Kidney (tissue), 14 donors: ENCODE data around the gene RAB11FIP2. TPM values are rescaled to one million over a fixed set of nuclear protein-coding genes. Genes with fewer than 3 reads are reported as not detected.
"Not testable (repeated sequence)": the region's sequence is repeated elsewhere in the genome, so short reads cannot be mapped to it uniquely, and the experiment has no call there.

Experiments
- DNase-seq, 5 donors: peaks; one replicate each; pipeline ENCODE4 v3.0.0-alpha.2; 2013 to 2020
- FAIRE-seq: peaks from 2 replicates; lab custom pipeline; 2012; peaks lifted over from hg19 to GRCh38; lab: Jason Lieb, UNC
- H3K27ac ChIP-seq, 2 donors: one replicate each; pipeline ENCODE4 v1.7.0; 2013; ENCODE audit warnings: low read depth in 2 of 2, low read length in 2 of 2, inconsistent platforms in 1 of 2
- H3K27me3 ChIP-seq: one replicate; pipeline ENCODE4 v1.7.1; 2013; ENCODE audit warnings: low read length, inconsistent platforms; ENCODE audit not compliant: control insufficient read depth, insufficient read depth
- H3K36me3 ChIP-seq, 3 donors: one replicate each; pipeline versions ENCODE4 v1.7.0 to v1.7.1; 2013; ENCODE audit warnings: low read length in 3 of 3, control low read depth in 1 of 3, inconsistent platforms in 1 of 3; ENCODE audit not compliant: insufficient read depth in 3 of 3, control insufficient read depth in 2 of 3
- H3K4me1 ChIP-seq, 3 donors: one replicate each; pipeline versions ENCODE4 v1.7.0 to v1.7.1; 2013; ENCODE audit warnings: low read length in 3 of 3, inconsistent platforms in 1 of 3, low read depth in 1 of 3; ENCODE audit not compliant: control insufficient read depth in 2 of 3, insufficient read depth in 2 of 3
- H3K4me3 ChIP-seq, 3 donors: one replicate each; pipeline versions ENCODE4 v1.7.0 to v1.8.1; 2013; ENCODE audit warnings: low read length in 3 of 3, control low read depth in 1 of 3, inconsistent platforms in 1 of 3
- H3K9ac ChIP-seq, 3 donors: one replicate each; pipeline versions ENCODE4 v1.7.0 to v1.7.1; 2013; ENCODE audit warnings: low read length in 3 of 3, control low read depth in 1 of 3, inconsistent platforms in 1 of 3
- H3K9me3 ChIP-seq, 3 donors: one replicate each; pipeline versions ENCODE4 v1.7.0 to v1.7.1; 2013; ENCODE audit warnings: low read length in 3 of 3, control low read depth in 1 of 3, inconsistent platforms in 1 of 3; ENCODE audit not compliant: control insufficient read depth in 2 of 3, insufficient read depth in 1 of 3
- intact Hi-C: fragments of 100-400 bp; cut with DNase I; formaldehyde crosslinking; loops from one replicate; pipeline ENCODE4 v1.11.1; 2022
- polyA plus RNA-seq: library from polyadenylated mRNA; stranded (reverse); fragments of 350-450 nt; fragmentation: Illumina TruSeq; extraction: RNeasy Lipid Tissue Mini Kit (QIAGEN cat#74804); gene quantifications from one replicate; pipeline ENCODE4 v1.2.3, GENCODE V29; 2014; ENCODE audit warnings: low read depth, low replicate concordance; ENCODE audit not compliant: insufficient read depth
- total RNA-seq: library from RNA; stranded (reverse); fragmentation: NEBNext Ultra II Directional; extraction: Animal tissue kit (Norgen Biotek cat#: 25700); gene quantifications from one replicate; pipeline ENCODE4 v1.2.1, GENCODE V29; 2021
- TF ChIP-seq, protein P1 (sequence below): IDR thresholded peaks from 3 replicates; pipeline ENCODE4 v1.5.1; 2012; ENCODE audit warnings: mild to moderate bottlenecking, moderate library complexity, borderline replicate concordance; ENCODE audit not compliant: insufficient read depth; ENCODE audit errors: extremely low read depth
- donor health status: control.
- donor health status: control.
- donor health status: control.
- donor health status: control.
- donor health status: control.
- donor health status: DM: yes; HTN: yes; CAD: no.
- donor health status: Normal renal cell carcinoma (clear cell type).

The RAB11FIP2 gene
- total and polyA plus RNA-seq, 2 donors from 2014 or later = 8.2 to 50.4 TPM

DNA sequence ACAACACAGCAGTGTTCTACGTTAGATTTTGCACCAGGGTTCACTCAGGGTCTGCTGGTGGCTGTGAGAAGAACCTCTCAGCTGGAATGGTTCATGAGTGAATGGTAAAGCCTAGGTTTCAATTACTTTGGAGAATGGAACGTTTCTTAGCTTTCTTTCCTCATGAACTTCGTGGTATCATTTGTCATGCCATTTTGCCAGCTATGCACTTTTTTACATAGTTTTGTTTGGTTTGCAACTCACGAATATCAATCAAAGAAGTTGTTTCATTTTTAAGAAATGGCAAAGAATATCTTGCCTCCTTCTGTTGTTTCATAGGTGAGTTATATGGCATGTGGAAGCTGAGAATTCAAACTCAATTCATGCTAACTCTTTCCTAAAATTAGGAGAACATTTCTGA is 34.1 kb upstream of the RAB11FIP2 start:
- TF ChIP-seq, protein P1, sequence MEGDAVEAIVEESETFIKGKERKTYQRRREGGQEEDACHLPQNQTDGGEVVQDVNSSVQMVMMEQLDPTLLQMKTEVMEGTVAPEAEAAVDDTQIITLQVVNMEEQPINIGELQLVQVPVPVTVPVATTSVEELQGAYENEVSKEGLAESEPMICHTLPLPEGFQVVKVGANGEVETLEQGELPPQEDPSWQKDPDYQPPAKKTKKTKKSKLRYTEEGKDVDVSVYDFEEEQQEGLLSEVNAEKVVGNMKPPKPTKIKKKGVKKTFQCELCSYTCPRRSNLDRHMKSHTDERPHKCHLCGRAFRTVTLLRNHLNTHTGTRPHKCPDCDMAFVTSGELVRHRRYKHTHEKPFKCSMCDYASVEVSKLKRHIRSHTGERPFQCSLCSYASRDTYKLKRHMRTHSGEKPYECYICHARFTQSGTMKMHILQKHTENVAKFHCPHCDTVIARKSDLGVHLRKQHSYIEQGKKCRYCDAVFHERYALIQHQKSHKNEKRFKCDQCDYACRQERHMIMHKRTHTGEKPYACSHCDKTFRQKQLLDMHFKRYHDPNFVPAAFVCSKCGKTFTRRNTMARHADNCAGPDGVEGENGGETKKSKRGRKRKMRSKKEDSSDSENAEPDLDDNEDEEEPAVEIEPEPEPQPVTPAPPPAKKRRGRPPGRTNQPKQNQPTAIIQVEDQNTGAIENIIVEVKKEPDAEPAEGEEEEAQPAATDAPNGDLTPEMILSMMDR = no peak
- intact Hi-C loops = no loop called here
- DNase-seq (no peak), FAIRE-seq (no peak)
- no peaks in the 10 kb centered on the region for H3K4me1 ChIP-seq
- H3K9ac ChIP-seq = no peak overlapping the region
- no peaks in the 10 kb centered on the region for H3K27me3 ChIP-seq
- no peaks in the 10 kb centered on the region for H3K36me3 ChIP-seq
- no peak overlapping the region for H3K27ac ChIP-seq
- no peaks in the 10 kb centered on the region for H3K9me3 ChIP-seq
- no peak overlapping the region for H3K4me3 ChIP-seq

GRCh38 chr10:118076705-118077104 is 30.0 kb upstream of the RAB11FIP2 start:
- H3K27ac ChIP-seq = no peak overlapping the region
- H3K27me3 ChIP-seq = no peaks in the 10 kb centered on the region
- H3K36me3 ChIP-seq = no peaks in the 10 kb centered on the region
- H3K9ac ChIP-seq = no peak overlapping the region
- TF ChIP-seq, protein P1 = no peak
- H3K4me3 ChIP-seq = no peak overlapping the region
- DNase-seq (no peak), FAIRE-seq (no peak)
- H3K9me3 ChIP-seq = peaks cover 0 to 3% (median 0%) of the 10 kb centered on the region in 3 donors
- no peaks in the 10 kb centered on the region for H3K4me1 ChIP-seq
- intact Hi-C loops = no loop called here

GRCh38 chr10:118072840-118073239 is 26.1 kb upstream of the RAB11FIP2 start:
- FAIRE-seq (no peak), DNase-seq (no peak)
- H3K9ac ChIP-seq = no peak overlapping the region
- no peak overlapping the region for H3K4me3 ChIP-seq
- peaks cover 0 to 3% (median 0%) of the 10 kb centered on the region in 3 donors for H3K9me3 ChIP-seq
- no peaks in the 10 kb centered on the region for H3K27me3 ChIP-seq
- H3K27ac ChIP-seq = no peak overlapping the region
- no peaks in the 10 kb centered on the region for H3K36me3 ChIP-seq
- intact Hi-C loops = no loop called here
- TF ChIP-seq, protein P1 = no peak
- H3K4me1 ChIP-seq = no peaks in the 10 kb centered on the region

- H3K4me1 ChIP-seq, DNase-seq, H3K27ac ChIP-seq, FAIRE-seq, H3K27me3 ChIP-seq, H3K9ac ChIP-seq, intact Hi-C loops, H3K9me3 ChIP-seq, H3K4me3 ChIP-seq, H3K36me3 ChIP-seq: not testable (repeated sequence)
These were observed 20.6 kb upstream of the RAB11FIP2 start for GRCh38 chr10:118067389-118067788.
